Head of caudate nucleus (tissue), 42 donors: ENCODE measurements around the gene FIBP.

Experiments
- DNase-seq, 42 donors: peaks; one replicate each; pipeline versions ENCODE4 v3.0.0 to v3.0.0-alpha.2; 2020 to 2021; ENCODE audit warnings: mixed read lengths in 7 of 42
- intact Hi-C: fragments of 100-400 bp; cut with DNase I; formaldehyde crosslinking; loops from one replicate; pipeline ENCODE4 v1.15.0; 2022

The FIBP gene

DNA sequence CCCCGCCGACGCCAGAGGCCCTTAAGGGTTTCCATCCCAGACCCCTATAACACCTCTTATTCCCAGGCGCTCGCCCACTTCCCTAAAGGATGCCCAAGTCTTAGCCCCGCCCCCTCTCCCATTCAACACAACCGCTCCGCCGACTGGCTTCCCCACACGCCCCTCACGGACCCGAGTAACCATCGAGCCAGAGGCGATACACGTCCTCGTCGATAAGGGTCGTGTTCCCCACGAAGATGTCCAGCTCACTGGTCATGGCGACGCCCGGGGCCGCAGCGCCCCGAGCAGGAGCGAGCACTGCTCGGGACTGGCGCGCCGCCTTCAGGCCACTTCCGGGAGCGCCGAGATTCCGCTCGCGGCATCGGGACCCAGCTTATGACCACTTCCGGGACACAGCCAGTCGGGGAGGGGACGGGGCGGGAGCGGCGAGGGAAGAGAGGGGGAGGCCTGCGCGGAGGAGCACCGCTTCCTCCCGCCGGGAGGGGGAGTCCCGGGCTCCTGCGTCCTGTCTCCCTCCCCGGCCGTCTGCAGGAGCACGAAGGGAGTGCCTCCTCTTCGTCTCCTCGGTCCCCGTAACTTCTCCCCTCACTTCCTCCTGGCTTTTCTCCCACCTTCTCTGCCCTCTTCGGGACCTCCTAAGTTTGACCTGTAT lies at the start of gene FIBP:
FIBP (minus strand) TSS at position 309 of the 652 bp plus-strand sequence; CDS start at position 256, 53 bp downstream.
- peak; percentile 92 to 99 (median 97) for DNase-seq
- intact Hi-C loops, result loop anchor here (10.0 kb wide), 1 partner anchor 107 kb away; no protein-coding TSS in a partner anchor

DNA sequence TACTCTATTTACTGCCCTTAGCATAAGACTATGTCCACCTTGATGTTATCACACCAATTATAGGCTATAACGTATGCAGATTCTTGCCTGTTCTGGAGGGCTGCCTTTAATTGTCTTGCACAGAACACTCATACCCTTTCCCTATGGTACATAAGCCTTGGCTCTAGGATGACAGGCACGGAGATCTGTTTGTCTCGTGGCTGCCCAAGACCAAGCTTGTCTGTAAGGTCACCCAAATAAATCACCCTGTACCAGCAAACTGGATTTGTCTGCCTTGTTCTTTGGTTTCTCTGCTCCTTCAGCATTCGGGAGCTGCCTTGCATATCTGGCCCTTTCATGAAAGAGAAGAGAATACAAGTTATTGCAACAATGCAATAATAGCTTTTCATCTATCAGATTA lies 49.5 kb upstream of the FIBP start:
- intact Hi-C loops, result no loop called here
- DNase-seq, result no peak

DNA sequence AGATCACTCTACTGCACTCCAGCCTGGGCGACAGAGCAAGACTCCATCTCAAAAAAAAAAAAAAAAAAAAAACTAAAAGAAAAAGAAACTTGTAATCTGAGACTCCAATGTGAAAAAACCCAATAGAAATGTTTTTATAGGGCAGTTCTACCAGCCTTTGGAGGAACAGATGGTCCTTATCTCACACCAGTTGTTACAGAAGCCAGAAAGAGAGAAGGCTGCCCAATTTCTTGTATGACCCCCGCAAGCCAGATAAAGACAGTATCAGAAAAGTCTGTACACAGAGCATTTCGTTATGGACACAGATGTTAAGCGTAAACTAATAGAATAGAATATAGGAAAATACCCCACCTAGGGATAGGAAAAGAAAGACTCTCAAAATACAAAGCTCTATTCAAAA lies 45.7 kb upstream of the FIBP start:
- DNase-seq, result no peak
- intact Hi-C loops, result no loop called here

DNA sequence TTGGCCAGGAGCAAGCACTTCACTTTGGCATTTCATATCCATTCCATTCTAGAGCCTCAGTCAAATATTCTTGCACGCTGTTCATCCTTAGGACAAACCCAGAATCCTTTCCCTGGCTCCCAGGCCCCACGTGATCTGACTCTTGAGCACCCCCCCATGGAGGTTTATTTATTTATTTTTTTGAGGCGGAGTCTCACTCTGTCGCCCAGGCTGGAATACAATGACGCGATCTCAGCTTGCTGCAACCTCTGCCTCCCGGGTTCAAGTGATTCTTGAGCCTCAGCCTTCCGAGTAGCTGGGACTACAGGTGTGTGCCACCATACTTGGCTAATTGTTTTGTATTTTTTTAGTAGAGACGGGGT lies 44.3 kb upstream of the FIBP start:
- peak in 3 of 42 donors; percentile 15 to 24 (median 15) for DNase-seq
- intact Hi-C loops, result no loop called here

DNA sequence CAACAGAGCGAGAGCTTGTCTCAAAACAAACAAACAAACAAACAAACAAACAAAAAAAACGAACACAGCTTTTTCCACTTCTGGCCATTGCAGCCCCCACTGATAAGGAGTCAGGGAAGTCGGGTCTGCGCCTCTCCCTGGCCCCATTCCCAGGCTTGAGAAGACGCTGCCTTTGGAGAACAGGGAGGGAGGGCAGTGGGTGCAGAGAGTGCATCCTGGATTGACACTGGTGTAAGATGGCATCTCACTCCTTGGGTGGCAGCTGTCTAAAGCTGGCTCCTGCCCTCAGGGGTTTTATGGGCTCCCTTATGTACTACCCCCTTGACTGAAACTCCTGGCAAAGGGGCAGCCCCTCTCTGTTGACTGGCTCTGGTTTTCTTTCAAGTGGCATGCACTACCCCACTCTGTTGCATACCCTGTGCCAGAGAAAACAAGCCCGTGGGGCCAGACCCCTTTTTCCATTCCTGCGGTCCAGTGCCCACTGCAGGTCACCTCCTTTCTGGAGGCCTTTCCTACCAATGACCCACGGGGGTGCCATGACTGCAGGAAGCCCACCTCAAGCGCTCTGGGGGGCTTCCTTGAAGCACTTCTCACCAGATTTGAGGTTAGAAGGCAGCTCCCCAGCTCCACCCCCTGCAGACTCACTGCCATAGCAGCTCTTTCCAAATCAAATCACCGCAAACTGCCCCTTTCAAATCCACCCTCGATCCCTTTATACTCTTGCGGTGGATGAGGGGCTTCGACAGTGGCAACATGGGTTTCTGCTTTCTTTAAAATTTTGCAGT lies 43.7 kb upstream of the FIBP start:
- DNase-seq, result no peak
- intact Hi-C loops, result no loop called here

DNA sequence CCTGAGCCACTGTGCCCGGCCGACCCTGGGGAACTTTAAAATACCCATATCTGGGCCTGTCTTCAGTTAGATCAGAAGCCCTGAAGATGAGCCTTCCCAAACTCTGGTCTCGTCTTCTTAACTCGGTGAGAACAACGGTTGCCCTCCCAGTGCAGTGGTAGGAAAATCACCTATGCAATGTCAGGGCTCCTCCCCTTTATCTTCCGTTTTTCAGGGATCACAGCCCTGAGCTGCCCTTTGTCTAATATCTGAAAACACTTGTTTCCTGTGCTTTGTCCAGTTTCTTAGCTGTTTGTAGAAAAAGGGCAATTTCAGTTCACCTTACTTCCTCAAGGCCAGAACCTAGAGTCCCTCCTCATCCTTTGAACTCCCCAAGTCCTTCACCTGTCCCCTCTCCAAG lies 40.4 kb upstream of the FIBP start:
- no peak for DNase-seq
- intact Hi-C loops, result no loop called here

DNA sequence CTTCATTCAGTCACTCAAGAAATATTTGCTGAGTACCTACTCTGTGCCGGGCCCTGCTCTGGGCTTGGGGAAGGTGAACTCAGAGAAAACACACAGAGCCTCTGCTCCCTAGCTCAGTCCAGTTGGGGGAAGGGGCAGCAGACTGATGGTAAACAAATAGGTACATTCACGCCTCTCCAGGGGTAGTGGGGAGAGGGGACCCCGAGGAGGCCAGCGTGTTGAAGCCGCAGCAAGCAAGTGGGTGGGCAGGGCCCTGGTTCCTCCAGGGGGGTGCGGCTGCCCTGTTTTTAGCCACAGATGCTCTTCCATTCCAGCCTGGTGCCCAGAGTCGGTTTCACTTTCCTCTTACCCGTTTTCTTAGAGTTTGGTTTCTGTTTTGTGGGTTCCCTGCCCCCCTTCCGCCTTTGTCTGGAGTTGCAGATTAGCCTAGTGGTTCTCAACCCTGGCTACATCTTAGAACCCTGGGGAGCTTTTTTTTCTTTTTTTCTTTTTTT lies 39.7 kb upstream of the FIBP start:
- intact Hi-C loops, result no loop called here
- DNase-seq, result peak in 12 of 42 donors; percentile 9 to 54 (median 24)

DNA sequence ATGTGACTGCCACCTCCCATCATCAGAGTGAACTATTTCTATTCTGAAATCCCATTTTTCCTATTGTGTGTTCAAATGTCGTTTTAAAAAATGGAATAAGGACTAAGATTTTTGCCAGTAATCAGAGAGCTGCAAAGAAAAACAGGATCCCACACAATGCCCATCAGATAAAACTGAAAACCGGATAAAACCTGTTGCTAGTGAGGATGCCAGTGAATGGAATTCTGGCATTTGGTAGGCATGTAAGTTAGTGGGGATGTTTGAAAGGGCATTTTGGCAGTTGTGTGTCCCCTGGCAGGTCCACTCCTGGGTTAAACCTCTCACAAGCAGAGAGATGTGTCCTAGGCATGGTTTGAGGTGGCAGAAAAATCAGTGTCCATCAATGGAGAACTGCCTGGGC lies 37.1 kb upstream of the FIBP start:
- intact Hi-C loops, result no loop called here
- no peak for DNase-seq

DNA sequence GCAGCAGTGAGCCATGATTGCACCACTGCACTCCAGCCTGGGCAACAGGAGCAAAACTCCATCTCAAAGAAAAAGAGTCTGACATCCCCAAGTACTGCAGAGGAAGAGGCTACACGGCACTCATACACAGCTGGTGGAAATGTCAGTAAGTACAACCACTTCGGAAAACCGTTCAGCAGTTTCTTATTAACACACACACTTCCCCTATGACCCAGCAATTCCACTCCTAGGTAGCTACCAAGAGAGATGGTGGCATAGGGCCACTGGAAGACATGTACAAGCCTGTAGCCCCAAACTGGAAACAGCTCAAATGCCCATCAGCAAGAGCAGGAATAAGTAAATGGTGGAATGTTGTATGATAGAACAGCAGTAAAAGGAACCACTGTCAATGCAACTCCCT lies 34.3 kb upstream of the FIBP start:
- intact Hi-C loops, result no loop called here
- no peak for DNase-seq

DNA sequence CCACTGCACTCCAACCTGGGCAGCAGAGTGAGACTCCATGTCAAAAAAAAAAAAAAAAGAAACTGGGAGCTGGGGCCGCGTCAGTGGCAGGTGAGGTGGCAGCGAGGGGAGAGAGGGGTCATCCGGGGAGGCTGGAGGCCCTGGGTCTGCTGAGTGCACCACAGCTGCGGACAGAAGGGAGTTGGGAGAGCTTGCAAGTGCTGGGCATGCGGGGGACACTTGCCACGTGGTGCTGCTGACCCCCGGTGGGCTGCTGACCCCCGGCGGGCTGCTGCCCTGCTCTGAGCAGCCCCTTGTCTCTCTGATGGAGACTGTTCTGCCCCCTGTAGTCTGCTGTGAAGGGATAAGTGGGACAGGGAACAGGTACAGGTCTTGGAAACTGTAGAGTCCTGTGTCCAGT lies 33.6 kb upstream of the FIBP start:
- intact Hi-C loops, result no loop called here
- no peak for DNase-seq

DNA sequence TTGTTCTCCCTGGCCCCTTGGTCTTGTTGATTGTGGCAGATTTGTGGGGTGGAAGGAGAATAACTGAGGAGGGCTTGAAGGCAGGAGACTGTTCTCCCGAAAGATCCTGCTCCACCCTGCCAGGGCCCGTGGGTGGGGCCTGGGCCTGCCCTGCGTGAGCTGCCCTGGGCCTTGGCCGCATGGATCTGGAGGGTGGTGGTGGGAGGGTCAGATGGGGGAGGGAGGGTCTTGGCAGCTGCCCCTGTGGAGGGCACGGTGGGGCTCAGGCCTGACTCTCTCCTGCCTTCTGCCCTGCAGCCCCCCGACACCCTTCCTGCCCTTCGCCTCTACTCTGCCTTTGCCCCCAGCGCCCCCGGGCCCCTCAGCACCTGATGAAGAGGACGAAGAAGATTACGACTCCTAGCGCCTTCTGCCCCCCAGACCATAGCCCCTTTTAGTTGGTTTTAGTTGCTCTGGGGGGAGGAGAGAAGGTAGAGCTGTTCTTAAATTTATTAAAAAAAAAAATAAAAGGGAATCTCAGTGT lies 32.8 kb upstream of the FIBP start:
- DNase-seq, result no peak
- intact Hi-C loops, result no loop called here

DNA sequence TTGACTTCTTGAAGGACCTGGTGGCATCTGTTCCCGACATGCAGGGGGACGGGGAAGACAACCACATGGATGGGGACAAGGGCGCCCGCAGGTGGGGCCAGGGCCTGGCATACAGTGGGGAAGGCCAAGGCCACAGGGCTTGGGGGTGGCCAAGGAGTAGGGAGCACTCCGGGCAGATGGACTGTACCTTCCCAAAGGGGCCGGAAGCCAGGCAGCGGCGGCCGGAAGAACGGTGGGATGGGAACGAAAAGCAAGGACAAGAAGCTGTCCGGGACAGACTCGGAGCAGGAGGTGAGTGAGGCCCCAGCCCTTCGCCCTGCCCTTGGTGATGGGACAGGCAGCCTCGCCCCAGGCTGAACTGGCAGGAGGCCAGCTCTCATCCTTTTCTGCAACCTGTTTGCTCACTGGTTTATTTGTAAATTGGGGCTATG lies 32.1 kb upstream of the FIBP start:
- intact Hi-C loops, result no loop called here
- no peak for DNase-seq

DNA sequence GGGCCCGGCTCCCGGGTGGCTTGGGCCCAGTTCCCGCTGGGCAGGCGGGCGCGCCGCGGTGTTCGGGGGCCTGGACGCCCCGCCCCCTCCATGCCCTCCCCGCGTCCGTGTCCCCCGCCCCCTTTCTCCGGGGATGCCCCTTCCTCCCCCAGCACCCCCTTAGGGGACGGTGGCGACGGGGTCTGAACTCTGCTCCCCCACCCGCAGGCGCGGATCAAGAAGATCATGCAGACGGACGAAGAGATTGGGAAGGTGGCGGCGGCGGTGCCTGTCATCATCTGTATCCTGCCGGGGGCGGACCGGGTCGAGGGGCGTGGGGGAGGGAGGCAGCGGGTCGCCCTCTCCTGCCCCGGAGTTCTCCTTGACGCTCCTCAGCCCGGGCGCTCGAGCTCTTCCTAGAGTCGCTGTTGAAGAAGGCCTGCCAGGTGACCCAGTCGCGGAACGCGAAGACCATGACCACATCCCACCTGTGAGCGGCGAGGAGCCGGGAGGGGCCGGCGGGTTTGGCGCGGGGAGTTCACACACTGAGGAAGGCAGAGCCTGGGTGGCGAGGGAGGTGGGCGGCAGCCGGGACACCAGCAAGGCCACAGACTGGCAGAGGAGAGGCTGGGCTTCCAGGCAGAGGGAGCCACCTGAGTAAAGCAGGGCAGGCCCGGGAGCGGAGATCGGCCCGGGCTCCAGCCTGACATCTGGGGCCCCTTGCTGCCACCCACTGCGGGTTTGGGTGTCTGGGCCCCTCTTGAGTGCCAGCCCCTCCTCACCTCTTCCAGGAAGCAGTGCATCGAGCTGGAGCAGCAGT lies 31.5 kb upstream of the FIBP start:
- DNase-seq, result peak in 19 of 42 donors; percentile 14 to 58 (median 33)
- intact Hi-C loops, result loop anchor here (5.0 kb wide), 2 partner anchors 37 to 43 kb away; partner anchors contain the start of gene SART1

DNA sequence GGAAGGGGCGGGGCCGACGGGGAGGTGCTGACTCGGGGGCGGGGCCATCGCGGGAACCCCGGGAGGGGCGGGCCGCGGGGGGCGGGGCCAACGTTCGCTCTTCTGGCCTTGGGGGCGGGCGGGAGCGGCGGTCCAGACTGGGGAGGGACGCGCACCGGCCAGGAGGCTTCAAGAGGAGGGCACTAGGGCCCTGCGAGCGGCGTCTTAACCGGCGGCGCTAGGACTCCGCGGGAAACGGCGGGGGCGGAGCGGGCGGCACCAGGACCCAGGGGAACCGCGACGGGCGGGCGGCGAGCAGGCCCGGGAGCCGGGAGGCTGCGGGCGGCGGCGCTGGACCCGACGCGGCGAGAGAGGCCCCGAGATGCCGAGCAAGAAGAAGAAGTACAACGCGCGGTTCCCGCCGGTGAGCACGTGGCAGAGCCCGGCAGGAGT lies 30.9 kb upstream of the FIBP start, which contains the start of gene DRAP1:
DRAP1 (plus strand) TSS at position 286 of the 432 bp plus-strand sequence; CDS start at position 362, 76 bp downstream.
- intact Hi-C loops, result loop anchor here (5.0 kb wide), 2 partner anchors 37 to 43 kb away; partner anchors contain the start of gene SART1
- DNase-seq, result peak; percentile 96 to 100 (median 99)

DNA sequence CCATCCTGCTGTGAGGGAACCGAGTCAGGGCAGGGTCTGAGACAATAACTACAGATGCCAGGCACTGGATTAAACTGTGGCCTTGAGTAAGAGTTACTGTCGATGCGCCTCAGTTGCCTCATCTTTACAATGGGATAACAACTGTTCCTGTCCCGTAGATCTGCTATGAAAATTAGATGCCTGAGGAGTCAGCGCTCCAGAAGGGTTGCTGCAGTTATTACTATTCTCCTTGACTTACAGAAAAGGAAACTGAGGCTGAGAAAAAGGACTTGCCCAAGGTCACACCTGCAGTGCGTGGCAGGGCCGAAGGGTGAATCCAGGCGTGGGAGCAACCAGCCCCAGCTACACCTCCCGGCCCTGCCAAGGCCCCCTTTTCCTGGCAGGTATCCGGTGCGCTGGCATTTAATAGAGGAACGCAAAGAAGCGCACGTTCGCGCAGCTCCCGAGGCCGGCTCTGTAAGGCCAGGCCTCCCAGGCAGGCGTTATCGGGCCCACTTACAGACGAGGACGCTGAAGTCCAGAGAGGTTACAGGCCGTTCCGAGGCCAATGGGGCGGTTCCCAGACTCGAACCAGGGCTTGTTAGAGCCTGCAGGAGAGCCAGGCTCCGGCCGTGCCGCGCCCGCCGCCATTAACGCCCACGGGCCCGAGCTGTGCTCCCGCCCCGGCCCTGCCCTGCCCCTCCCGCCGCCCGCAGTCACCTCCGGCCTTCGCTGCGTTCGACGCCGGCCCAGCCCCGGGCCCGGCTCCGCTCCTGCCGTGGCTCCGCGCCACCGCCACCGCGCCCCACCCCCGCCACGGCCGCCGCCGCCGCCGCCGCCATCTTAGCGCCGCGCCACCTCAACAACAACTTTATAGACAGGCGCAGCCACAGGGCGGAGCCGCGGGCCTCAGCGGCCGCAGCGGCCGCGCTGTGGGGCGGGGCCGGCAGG lies 30.2 kb upstream of the FIBP start, which contains the start of gene C11orf68:
C11orf68 (minus strand) TSS at position 852 of the 930 bp plus-strand sequence; CDS start at position 821, 31 bp downstream.
- intact Hi-C loops, result loop anchor here (5.0 kb wide), 2 partner anchors 36 to 44 kb away; partner anchors contain the start of gene SART1
- peak in 5 of 42 donors; percentile 9 to 41 (median 24) for DNase-seq

DNA sequence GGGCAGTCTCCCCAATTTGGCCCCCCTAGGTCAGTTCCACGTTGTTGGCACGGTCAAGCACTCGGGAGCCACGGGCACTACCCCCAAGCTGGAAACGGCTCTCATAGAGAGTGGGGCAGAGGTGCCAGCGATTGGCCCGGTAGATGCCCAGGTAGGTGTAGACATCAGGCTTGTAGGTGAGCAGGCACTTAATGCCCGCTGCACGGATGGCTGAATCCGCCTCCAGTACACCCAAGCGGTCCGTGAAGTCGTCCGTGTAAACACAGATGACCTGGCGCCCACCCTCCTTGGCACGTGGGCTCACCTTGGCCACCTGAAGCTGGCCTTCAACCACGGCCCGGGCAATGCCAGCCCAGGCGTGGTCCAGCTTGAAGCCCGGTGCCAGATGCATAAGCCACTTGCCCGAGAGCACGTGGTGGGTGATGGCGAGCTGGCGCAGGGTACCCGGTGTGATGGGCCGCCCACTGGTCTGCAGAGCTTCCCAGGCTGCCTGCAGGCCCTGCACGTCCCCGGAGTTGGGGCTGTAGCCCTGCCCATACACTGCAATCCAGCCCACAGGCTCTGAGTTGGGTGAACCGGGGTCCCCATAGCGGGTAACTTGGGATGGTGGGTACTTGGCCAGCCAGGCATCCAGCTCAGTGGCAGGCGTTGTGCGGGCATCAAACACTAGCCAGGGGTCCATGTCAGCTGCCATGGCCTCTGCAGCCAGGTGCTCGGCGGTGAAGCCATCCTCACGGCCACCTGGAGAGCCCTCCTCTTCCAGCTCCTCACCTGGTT lies 29.4 kb upstream of the FIBP start:
- intact Hi-C loops, result loop anchor here (5.0 kb wide), 2 partner anchors 35 to 45 kb away; partner anchors contain the start of gene SART1
- DNase-seq, result no peak

DNA sequence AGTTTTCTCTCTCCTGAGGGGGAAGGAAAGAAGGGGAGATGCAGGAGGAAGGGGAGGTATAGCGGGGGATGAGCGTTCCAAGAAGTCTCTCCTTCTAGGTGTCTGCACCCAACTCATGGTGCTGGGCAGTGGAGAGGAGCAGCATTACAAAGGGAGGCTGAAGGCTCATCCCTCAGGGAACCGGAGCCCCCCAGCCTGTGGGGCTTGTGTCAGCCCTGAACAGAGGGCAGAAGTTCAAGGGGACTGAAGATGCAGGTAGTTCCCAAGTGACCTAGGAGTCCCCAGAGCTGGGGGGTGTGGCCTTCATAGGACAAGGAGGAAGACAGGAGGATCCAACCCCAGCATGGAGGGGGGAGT lies 28.8 kb upstream of the FIBP start:
- no peak for DNase-seq
- intact Hi-C loops, result loop anchor here (5.0 kb wide), 2 partner anchors 35 to 45 kb away; partner anchors contain the start of gene SART1
